Activated T-cell treated with anti-CD3 and anti-CD28 coated beads for 48 hours (primary cell): ENCODE data around the gene GPD1.
"Not testable (repeated sequence)": the region's sequence is repeated elsewhere in the genome, so short reads cannot be mapped to it uniquely, and the experiment has no call there.

Source experiments
- DNase-seq: peaks from one replicate; pipeline ENCODE4 v3.0.0-alpha.2; 2020; ENCODE audit warnings: low read depth

Gene GPD1

GRCh38 chr12:50073712-50074111 lies 30.1 kb upstream of the GPD1 start:
- DNase-seq = no peak

- peak; percentile 74 for DNase-seq
These were observed 28.6 kb upstream of the GPD1 start for GRCh38 chr12:50074936-50075807.

- DNase-seq = no peak
These were observed 28.0 kb upstream of the GPD1 start for GRCh38 chr12:50075808-50076170.

GRCh38 chr12:50077099-50077498 lies 26.7 kb upstream of the GPD1 start:
- no peak for DNase-seq

- DNase-seq = no peak
These were observed 25.5 kb upstream of the GPD1 start for GRCh38 chr12:50078281-50078680.

- DNase-seq = no peak
These were observed 24.0 kb upstream of the GPD1 start for GRCh38 chr12:50079771-50080170.

GRCh38 chr12:50081096-50081808 lies 22.6 kb upstream of the GPD1 start:
- no peak for DNase-seq

GRCh38 chr12:50082644-50083043 lies 21.2 kb upstream of the GPD1 start:
- no peak for DNase-seq

GRCh38 chr12:50083301-50083700 lies 20.5 kb upstream of the GPD1 start:
- DNase-seq = no peak

- DNase-seq = not testable (repeated sequence)
These were observed 19.4 kb upstream of the GPD1 start for GRCh38 chr12:50084409-50084774.

- DNase-seq = peak; percentile 86
These were observed 18.8 kb upstream of the GPD1 start, which contains the start of gene SMARCD1 for GRCh38 chr12:50084775-50085614. TSS of gene SMARCD1 (plus strand) at chr12:50085342. CDS start at chr12:50085370, 28 bp downstream.

GRCh38 chr12:50085615-50086072 lies 18.2 kb upstream of the GPD1 start:
- DNase-seq = no peak

- no peak for DNase-seq
These were observed 17.7 kb upstream of the GPD1 start for GRCh38 chr12:50086148-50086547.

GRCh38 chr12:50087151-50087550 lies 16.7 kb upstream of the GPD1 start:
- no peak for DNase-seq

- no peak for DNase-seq
These were observed 15.8 kb upstream of the GPD1 start for GRCh38 chr12:50087995-50088394.

- DNase-seq = no peak
These were observed 15.1 kb upstream of the GPD1 start for GRCh38 chr12:50088577-50089335.

GRCh38 chr12:50089730-50090129 lies 14.1 kb upstream of the GPD1 start:
- DNase-seq = no peak

- no peak for DNase-seq
These were observed 13.4 kb upstream of the GPD1 start for GRCh38 chr12:50090391-50090790.

GRCh38 chr12:50097952-50098351 lies 5.9 kb upstream of the GPD1 start:
- DNase-seq = no peak

GRCh38 chr12:50099302-50100008 lies 4.4 kb upstream of the GPD1 start:
- DNase-seq = no peak

- no peak for DNase-seq
These were observed 3.2 kb upstream of the GPD1 start for GRCh38 chr12:50100561-50100960.
